MM.1S (cell line): ENCODE results near the gene CALY.

Source experiments
- DNase-seq: peaks from one replicate; pipeline ENCODE4 v3.0.0-alpha.2; 2015
- H2AFZ ChIP-seq: fragments of 300-600 bp; sonication (generic); 2 replicates; pipeline ENCODE4 v1.6.0; 2016; ENCODE audit warnings: antibody characterized with exemption, low read length
- H3F3A ChIP-seq: fragments of 300-600 bp; sonication (generic); 2 replicates; pipeline ENCODE4 v1.6.1; 2016; ENCODE audit warnings: mild to moderate bottlenecking, antibody characterized with exemption, low read length, moderate library complexity, mixed read lengths; ENCODE audit not compliant: insufficient read depth
- H3K27ac ChIP-seq: fragments of 300-600 bp; sonication (generic); 2 replicates; pipeline ENCODE4 v1.5.1; 2016; ENCODE audit warnings: mild to moderate bottlenecking, low read length
- H3K27me3 ChIP-seq: fragments of 300-600 bp; sonication (generic); replicated peaks from 2 replicates; pipeline ENCODE4 v1.6.0; 2016; ENCODE audit warnings: low read length; ENCODE audit not compliant: insufficient read depth
- H3K36me3 ChIP-seq: fragments of 300-600 bp; sonication (generic); replicated peaks from 2 replicates; pipeline ENCODE4 v1.6.1; 2016; ENCODE audit warnings: mild to moderate bottlenecking, low read length, mixed read lengths; ENCODE audit not compliant: insufficient read depth
- H3K4me1 ChIP-seq: fragments of 300-600 bp; sonication (generic); 2 replicates; pipeline ENCODE4 v1.6.1; 2016; ENCODE audit warnings: low read length, mixed read lengths
- H3K4me2 ChIP-seq: fragments of 300-600 bp; sonication (generic); 2 replicates; pipeline ENCODE4 v1.6.0; 2016; ENCODE audit warnings: low read depth, low read length
- H3K4me3 ChIP-seq: fragments of 300-600 bp; sonication (generic); 2 replicates; pipeline ENCODE4 v1.5.1; 2016; ENCODE audit warnings: low read length, mixed read lengths
- H3K79me2 ChIP-seq: fragments of 300-600 bp; sonication (generic); 2 replicates; pipeline ENCODE4 v1.6.1; 2016; ENCODE audit warnings: mixed run types, low read length, mixed read lengths
- H3K9ac ChIP-seq: fragments of 300-600 bp; sonication (generic); 2 replicates; pipeline ENCODE4 v1.6.1; 2016; ENCODE audit warnings: low read length, mixed read lengths
- H3K9me2 ChIP-seq: fragments of 300-600 bp; sonication (generic); replicated peaks from 2 replicates; pipeline ENCODE4 v1.6.1; 2016; ENCODE audit warnings: mild to moderate bottlenecking, low read length, mixed read lengths; ENCODE audit not compliant: insufficient read depth
- H3K9me3 ChIP-seq: fragments of 300-600 bp; sonication (generic); replicated peaks from 2 replicates; pipeline ENCODE4 v1.6.1; 2016; ENCODE audit warnings: mild to moderate bottlenecking, low read length, mixed read lengths; ENCODE audit not compliant: insufficient read depth
- H4K20me1 ChIP-seq: fragments of 300-600 bp; sonication (generic); 2 replicates; pipeline ENCODE4 v1.6.1; 2016; ENCODE audit warnings: mild to moderate bottlenecking, low read length, moderate library complexity, mixed read lengths; ENCODE audit not compliant: insufficient read depth
- EZH2 ChIP-seq: fragments of 300-600 bp; sonication (generic); optimal IDR thresholded peaks from 2 replicates; pipeline ENCODE3; 2017; ENCODE audit warnings: low read depth, mild to moderate bottlenecking, antibody characterized with exemption, low read length, mixed read lengths
- EZH2phosphoT487 ChIP-seq: fragments of 300-600 bp; sonication (generic); IDR thresholded peaks from 2 replicates; pipeline ENCODE4 v1.6.1; 2018; ENCODE audit warnings: antibody characterized with exemption, low read length
- TF ChIP-seq, protein P1 (sequence below): fragments of 300-600 bp; sonication (generic); IDR thresholded peaks from 2 replicates; pipeline ENCODE4 v1.5.1; 2016; ENCODE audit warnings: antibody characterized with exemption, low read length, mixed read lengths

The CALY gene

DNA sequence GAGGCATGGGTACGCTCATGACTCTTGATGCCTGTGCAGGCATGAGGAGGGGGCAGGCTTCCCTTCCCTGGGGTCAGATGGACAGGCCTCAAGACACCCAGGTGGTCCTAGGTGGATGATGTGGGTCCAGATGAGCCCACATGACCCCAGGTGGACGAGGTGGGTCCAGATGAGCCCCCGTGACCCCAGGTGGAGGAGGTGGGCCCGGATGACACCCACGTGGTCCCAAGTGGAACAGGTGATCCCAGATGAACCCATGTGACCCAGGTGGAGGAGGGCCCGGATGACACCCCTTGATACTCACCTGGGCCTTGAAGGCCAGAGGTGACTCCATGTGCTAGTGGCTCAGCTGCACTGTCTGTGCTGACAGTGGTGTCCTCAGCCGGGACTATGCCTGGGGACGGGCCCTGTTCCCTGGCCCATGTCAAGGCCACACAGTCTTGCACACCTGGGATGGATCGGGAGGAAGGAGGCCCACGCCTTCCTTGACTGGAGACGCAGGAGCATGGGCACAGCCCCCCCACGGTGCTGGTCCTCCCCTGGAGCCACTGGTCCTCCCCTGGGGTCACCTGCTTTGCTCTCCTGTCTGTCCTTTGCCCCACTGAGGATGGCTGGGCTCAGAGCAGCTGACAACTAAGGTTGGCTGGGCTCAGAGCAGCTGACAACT, 13.7 kb upstream of the CALY start:
- Histone ChIP-seq H4K20me1 (no peaks in the 10 kb centered on the region), H3K4me2 (no peak overlapping the region)
- TF ChIP-seq EZH2phosphoT487 (no peak), EZH2 (no peak)
- TF ChIP-seq, protein P1, sequence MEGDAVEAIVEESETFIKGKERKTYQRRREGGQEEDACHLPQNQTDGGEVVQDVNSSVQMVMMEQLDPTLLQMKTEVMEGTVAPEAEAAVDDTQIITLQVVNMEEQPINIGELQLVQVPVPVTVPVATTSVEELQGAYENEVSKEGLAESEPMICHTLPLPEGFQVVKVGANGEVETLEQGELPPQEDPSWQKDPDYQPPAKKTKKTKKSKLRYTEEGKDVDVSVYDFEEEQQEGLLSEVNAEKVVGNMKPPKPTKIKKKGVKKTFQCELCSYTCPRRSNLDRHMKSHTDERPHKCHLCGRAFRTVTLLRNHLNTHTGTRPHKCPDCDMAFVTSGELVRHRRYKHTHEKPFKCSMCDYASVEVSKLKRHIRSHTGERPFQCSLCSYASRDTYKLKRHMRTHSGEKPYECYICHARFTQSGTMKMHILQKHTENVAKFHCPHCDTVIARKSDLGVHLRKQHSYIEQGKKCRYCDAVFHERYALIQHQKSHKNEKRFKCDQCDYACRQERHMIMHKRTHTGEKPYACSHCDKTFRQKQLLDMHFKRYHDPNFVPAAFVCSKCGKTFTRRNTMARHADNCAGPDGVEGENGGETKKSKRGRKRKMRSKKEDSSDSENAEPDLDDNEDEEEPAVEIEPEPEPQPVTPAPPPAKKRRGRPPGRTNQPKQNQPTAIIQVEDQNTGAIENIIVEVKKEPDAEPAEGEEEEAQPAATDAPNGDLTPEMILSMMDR = no peak

DNA sequence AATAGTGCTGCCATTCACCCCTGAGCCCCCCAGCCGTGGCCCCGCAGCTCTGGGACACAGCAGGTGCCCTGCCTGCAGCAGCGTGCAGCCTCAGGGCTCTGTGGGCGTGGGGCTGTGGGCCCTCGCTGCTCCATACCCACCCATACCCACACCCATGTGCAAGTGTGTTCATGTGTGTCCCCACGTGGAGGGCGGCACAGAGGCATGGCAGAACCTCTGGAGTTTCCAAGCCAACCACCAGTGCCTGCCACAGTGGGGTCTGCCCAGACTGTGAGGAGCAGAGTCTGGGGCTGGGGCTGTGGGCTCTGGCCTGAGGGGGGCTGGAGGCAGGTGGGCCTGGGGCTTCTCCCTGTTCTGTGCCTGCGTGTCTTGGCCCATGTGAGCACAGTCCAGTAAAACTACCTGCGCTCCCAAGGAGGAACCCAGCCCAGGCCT, 12.9 kb upstream of the CALY start:
- Histone ChIP-seq H3K36me3 (no peaks in the 10 kb centered on the region), H3K9me3 (no peaks in the 10 kb centered on the region), H3K27ac (no peak overlapping the region), H3K9ac (no peak overlapping the region), H3K4me2 (no peak overlapping the region), H3F3A (no peaks in the 10 kb centered on the region), H3K9me2 (no peaks in the 10 kb centered on the region), H3K79me2 (no peaks in the 10 kb centered on the region), H3K4me1 (no peaks in the 10 kb centered on the region), H3K4me3 (no peak overlapping the region), H3K27me3 (peaks cover 39% of the 10 kb centered on the region), H2AFZ (no peak overlapping the region), H4K20me1 (no peaks in the 10 kb centered on the region)
- DNase-seq = no peak
- TF ChIP-seq EZH2 = no peak
- no peak for TF ChIP-seq EZH2phosphoT487
- TF ChIP-seq, protein P1 = no peak

More for the DNA sequence above, 13.7 kb upstream of the CALY start:
- H2AFZ ChIP-seq = no peak overlapping the region
- H3K79me2 ChIP-seq = no peaks in the 10 kb centered on the region
- H3K9me2 ChIP-seq = no peaks in the 10 kb centered on the region
- H3K9ac ChIP-seq = no peak overlapping the region
- H3K9me3 ChIP-seq = no peaks in the 10 kb centered on the region
- H3K27me3 ChIP-seq = peaks cover 30% of the 10 kb centered on the region
- no peaks in the 10 kb centered on the region for H3F3A ChIP-seq
- H3K36me3 ChIP-seq = no peaks in the 10 kb centered on the region
- DNase-seq = no peak
- no peak overlapping the region for H3K4me3 ChIP-seq
- no peaks in the 10 kb centered on the region for H3K4me1 ChIP-seq
- no peak overlapping the region for H3K27ac ChIP-seq

DNA sequence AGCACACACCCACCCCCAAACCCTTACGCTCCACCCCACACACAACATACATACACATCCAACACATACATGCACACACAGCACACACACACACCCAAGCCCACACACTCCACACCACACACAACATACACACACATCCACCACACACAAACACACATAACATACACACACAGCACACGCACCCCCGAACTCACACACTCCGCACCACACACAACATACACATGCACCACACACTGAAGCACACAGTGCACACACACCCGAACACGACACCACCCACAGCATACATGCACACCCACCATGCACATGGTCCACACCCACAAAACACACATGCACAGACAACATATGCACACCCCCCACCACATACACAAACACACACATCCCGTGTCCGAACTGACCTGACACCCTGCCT, 12.5 kb upstream of the CALY start:
- Histone ChIP-seq H3K9me2 (no peaks in the 10 kb centered on the region), H3K27ac (no peak overlapping the region), H3K4me1 (no peaks in the 10 kb centered on the region), H3K9ac (no peak overlapping the region), H4K20me1 (no peaks in the 10 kb centered on the region), H3F3A (no peaks in the 10 kb centered on the region), H3K36me3 (no peaks in the 10 kb centered on the region), H3K79me2 (no peaks in the 10 kb centered on the region), H3K4me2 (no peak overlapping the region), H3K9me3 (no peaks in the 10 kb centered on the region), H2AFZ (no peak overlapping the region), H3K4me3 (no peak overlapping the region), H3K27me3 (peaks cover 39% of the 10 kb centered on the region)
- no peak for DNase-seq
- TF ChIP-seq EZH2 (no peak), EZH2phosphoT487 (no peak)
- TF ChIP-seq, protein P1 = no peak
